Measurements from ENCODE around the gene FBXW4.
"Not testable (repeated sequence)": the region's sequence is repeated elsewhere in the genome, so short reads cannot be mapped to it uniquely, and the experiment has no call there.

FBXW4 gene

DNA sequence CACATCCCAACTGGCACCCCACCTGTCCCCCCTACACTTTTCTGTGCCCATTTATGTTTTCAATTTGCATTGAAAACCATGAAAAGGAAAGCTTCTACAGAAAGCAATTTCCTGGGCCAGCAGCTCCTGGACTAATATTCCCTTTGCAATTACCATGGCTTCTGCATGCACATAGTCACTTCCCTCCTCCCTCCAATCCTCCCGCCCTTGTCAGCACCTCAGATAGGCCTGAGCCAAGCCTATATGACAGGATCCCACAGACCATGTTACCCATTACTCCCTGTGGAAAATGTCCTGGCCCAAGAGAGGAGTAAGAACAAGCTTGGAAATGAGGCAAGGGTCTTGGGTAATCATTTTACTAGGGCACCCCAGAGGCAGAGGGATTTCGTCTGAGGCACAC, 38.1 kb downstream of the FBXW4 start:
- no peak for DNase-seq (ENCODE audit: low read depth in 3 of 3, low spot score in 1 of 3)

DNA sequence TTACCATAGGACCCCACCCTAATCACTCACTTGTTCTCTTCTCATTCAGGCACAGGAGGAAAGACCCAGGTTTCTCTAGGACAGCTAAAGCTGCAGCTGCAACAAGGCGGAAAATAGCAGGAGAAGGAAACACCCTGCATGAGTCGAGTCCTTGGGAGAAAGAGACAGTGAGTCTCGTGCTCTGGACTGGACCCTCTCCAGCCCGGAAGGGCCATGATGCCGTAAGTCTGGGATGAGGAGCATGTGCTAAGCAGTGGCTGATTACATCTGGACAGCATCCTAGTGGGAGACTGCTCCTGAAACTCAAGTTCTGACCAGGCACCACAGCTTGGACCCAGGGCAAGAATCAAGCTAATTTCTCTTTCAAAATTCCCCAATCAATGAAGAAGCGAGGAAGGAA, 39.4 kb downstream of the FBXW4 start:
- no peak for DNase-seq (ENCODE audit: low read depth in 3 of 3, low spot score in 1 of 3)

DNA sequence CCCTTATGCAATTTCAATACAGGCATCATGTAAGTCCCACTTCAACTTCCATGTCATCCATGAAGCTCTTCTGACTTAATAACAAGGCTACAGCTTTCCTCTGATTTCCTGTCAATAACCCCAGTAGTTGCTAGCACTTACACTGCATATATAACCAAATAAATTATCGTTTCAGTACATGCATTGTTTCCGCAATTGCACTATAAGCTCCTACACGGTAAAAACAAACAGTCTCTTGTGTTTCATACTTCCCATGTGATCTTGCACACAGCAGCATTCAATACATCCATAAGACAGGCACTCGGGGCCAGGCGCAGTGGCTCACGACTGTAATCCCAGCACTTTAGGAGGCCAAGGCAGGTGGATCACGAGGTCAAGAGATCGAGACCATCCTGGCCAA, 41.4 kb downstream of the FBXW4 start:
- DNase-seq (ENCODE audit: low read depth in 3 of 3, low spot score in 1 of 3), result no peak

DNA sequence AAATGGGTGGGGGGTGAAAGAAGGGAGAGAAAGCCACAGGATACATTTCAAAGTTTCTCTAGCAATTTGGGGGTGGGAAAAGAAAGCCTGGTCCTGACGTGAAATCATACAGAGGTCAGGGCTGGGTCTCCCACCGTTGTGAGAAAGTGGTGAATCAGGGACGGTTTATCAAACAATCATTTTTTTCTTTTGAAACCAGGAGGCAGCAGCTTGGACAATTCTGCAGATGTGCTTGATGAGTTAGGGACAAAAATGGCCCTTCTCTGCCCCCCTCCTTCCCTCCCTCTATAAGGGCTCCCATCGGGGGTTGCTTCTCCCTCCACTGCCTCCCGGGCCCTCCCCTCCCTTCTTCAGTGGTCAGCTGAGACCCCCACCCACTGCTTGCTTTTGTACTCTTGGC, 43.6 kb downstream of the FBXW4 start:
- no peak for DNase-seq (ENCODE audit: low read depth in 3 of 3, low spot score in 1 of 3)

DNA sequence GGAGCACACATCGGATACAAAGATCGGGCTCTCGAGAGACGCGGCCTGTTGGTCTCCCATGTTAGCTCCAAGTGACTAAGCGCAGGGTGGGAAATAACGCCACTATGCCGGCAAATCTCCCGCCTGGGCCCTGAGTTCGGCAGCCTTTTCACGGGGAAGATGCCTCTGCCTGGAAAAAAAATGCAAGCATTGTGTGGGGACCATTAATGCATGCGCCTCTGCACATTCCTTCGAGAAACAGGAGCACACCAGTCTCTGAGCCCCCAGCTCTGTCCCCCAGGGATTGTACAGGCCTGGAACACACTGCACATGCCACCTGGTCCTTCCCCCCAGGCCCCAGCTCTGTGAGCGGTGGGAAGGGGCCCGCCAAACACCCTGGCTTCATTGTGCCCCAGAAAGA, 44.1 kb downstream of the FBXW4 start:
- DNase-seq (ENCODE audit: low read depth in 3 of 3, low spot score in 1 of 3), result no peak

DNA sequence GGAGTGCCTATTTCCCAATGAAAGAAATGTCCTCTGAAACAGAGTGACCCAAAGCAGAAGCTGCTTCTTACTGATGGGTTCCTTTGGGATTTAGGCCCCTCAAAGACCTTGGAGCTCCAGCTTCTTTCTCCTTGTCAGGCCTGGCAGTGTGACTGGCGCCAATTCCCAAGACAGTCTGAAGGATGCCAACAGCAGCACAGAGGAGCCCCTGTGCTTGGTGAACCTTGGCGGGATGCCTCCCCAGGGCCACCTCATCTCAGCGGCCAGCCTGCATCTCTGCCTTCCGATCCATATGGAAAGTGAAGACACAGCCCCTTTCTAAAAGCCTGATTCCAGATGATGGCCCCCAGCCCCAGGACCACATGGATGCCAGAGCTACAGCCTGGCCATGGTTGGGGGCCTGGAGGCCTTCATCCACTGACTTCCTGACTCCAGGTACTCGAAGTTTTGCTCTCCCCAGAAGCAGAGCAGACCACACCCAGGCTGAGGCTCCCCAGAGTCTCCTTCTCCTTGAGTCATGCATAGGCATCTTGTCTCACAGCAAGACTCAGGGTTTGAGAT, 45.4 kb downstream of the FBXW4 start:
- no peak for DNase-seq (ENCODE audit: low read depth in 3 of 3, low spot score in 1 of 3)

DNA sequence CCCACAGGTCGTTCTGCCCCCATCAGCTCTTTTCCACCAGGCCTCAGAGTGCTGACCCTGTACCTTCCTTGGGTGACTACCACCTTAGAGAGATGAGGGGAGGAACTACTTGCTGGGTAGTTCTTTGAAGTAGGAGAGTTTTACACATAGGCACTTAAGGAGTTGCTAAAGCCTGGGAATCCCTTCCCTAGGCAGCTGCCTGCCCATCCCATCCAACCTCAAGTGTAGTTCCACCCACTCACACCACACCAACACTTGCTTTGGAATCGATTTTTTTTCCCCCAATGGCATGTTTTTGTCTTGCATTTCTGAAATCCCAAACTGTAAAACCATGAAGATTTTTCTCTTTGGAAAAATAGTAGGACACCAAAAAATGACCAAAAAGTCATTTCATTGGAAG, 47.7 kb downstream of the FBXW4 start:
- DNase-seq (ENCODE audit: low read depth in 3 of 3, low spot score in 1 of 3), result no peak

DNA sequence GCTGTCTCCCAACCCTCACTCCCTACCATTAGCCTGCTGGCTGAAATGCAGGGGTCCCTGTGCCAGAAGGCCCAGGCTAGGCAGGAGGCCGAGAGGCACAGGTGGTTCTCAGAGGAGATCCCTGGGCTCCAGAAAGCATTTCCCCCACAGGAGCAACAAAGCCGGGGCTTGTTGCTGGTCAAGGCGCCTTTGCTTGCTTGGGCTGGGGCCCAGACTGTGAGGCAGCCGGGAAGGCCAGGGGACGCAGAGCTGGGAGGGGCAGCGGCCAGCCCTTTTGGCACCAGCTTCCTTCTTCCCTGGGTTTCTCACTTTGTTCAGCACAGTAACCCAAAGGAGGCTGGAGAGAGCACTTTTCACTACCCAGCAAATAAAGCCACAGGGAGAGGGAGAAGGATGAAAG, 48.6 kb downstream of the FBXW4 start:
- no peak for DNase-seq (ENCODE audit: low read depth in 3 of 3, low spot score in 1 of 3)

DNA sequence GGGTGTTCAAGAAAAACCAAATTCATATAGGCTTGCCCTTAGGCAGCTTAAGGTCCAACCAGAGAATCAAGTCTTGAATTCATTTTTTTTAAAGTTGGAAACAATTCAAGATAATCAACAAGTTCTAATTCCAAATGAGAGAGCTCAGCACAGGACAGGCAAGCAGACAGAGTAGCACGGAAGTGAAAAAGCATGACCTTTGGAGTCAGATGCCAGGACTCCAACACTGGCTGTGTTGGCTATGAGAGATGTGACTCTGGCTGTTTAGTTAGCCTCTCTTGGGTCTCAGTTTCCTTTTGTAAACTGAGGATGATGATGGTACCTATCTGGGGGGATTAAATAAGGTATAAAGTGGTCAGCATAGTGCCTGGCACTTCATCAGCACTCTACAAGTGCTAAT, 49.3 kb downstream of the FBXW4 start:
- no peak for DNase-seq (ENCODE audit: low read depth in 3 of 3, low spot score in 1 of 3)

DNA sequence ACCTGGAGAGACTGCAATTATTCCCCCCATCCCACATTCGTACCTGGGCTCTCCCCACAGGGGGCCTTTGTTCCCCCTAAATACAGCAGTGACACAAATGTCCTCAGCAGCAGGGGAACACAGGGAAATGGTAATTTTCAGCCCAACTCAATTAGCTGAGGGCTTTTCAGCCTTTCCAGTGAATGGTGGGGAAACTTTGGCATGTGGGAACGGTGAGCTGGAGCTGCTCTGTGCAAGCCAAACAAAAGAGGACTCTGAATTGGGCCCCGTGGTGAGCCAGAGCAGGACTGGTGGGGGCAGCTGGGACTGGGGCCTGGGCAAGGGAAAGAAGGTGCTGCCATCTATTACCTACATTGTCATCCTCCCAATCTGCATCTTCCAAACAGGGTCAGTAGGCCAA, 51.0 kb downstream of the FBXW4 start:
- DNase-seq (ENCODE audit: low read depth in 3 of 3, low spot score in 1 of 3), result no peak

DNA sequence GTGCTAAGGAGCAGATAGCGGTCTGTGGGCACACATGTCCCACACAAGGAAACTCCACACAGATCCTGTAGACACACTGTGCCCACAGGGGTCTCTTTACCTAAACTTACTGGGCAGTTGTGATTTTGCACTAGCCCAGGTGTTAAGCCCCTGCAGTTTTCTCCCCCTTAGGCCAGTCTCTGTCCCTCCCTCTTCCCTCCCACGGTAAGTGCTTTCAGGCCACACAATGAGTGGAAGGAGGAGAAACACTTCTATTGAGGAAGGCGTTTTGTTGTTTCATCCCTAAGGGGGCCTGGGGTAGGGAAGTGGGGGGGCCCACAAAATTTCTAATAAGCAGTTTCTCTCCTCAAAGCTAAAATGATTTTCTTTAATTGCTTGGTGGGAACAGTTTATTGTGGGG, 51.4 kb downstream of the FBXW4 start:
- no peak for DNase-seq (ENCODE audit: low read depth in 3 of 3, low spot score in 1 of 3)

DNA sequence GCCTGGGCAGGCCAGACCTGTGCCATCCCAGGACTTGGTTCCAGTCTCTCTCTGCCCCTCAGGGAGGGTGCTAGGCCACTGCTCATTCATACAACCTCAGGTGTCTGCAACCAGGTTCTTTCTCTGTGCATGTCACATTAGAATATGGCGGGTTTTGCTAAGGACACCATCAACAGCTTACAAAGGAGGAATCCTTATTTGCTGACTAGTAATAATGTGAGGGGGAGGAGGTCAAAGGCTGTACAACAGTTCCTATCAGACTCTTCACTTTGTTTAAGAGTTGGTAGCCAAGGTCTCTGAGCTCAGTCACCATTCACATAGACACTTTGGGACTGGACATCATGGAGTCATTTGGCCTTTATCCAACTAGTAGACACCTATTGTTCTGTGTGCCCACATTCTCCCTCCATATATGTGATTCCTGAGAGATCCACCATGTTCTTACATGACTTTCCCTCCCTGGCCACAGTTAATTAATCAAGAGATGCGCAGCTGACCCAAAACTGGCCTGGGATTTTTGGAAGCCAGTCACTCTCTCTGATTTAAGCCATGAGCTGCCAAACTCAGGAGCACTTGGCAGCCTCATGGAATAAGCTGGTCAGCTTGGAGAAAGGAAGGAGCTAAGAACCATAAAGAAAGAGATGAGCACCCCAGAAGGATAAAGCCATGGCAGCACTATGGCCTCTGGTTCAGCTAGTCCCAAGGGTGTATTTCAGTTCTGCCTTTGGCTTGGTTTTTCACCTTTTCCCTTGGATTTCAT, 55.6 kb downstream of the FBXW4 start:
- no peak for DNase-seq (ENCODE audit: low read depth in 3 of 3, low spot score in 1 of 3)

DNA sequence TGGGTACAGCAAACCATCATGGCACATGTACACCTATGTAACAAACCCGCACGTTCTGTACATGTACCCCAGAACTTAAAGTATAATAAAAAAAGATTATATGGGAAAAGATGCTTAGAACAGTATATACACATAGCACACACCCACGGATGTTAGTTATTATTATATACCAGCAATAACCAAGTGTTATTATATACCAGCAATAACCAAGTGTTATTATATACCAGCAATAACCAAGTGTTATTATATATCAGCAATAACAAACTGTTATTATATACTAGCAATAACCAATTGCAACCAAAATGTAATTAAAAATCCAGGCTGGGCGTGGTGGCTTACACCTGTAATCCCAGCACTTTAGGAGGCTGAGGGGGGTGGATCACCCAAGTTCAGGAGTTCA, 61.5 kb downstream of the FBXW4 start:
- not testable (repeated sequence) for DNase-seq (ENCODE audit: low read depth in 3 of 3, low spot score in 1 of 3)

DNA sequence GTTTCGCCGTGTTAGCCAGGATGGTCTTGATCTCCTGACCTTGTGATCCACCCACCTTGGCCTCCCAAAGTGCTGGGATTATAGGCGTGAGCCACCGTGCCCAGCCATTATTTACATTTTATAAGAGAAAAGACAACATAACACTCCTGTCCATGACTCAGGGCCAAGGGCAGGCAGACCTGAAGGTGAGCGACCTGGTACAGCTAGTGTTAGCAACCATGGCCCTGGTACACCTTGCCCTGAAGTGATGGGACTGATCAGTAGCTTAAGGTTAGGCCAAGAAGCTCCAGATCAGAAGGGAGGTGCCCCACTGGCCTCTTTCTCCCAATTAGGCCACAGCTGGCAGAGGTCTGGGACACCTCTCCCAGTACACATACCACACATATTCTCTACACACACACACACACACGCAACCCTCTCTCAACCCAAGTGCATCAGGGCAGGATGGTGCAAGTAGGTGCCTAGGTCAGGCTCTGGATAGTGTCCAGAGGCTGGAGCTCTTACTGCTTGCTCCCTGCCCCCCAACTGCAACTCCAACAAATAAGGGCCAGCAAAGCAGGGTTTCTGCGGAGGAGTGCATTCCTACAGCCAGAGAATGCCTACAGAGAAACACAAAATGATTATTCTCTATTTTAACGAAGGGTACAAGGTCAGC, 63.0 kb downstream of the FBXW4 start:
- DNase-seq (ENCODE audit: low read depth in 3 of 3, low spot score in 1 of 3), result no peak

DNA sequence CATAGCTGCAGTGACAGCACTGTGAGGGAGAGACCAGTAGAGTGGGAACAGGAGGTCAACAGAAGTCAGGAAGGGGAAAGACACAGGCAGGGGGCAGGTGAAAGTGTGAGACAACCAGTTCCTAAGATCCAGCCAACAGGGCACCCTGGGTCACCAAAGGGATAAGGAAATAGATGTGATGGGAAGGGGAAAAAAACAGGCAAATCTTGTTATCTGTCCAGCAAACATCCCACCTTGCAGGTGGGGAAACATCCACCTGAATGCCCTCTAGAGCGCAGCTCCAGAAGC, 64.4 kb downstream of the FBXW4 start:
- no peak for DNase-seq (ENCODE audit: low read depth in 3 of 3, low spot score in 1 of 3)

DNA sequence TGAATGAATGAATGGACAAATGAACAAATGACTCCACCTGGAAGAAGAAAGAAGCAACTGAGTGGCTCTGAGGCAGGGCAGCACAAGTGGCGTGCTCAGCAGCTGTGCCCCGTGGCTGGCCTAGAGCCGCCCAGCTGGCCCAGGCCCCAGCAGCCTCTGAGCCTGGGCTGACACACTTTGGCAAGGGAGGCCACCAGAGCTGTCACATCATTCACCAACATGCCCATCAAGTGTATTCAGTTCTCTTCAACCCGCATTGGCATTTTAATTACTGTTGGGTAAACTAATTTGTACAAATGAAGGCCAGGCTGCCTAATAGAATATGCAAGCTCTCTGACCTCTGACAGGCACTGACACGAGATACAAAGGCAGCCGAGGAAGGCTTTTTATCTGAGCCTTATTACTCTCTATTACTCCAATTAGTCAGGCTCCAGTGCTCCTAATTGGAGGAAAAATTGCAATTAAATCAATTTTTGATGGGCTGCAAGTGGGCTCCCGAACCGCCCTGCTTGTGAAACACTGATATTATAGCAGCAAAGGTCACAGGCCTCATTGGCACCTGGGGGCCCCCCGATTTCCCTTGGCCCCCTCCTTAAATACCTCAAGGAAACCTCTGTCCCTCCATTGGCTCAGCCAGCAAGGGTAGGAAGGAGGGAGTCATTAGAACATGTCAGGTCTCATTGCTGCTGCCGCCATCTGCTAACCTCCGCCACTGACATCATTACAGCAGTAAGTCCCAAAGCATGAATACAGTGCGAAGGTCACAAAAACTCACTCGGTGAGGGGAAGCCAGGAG, 64.9 kb downstream of the FBXW4 start:
- no peak for DNase-seq (ENCODE audit: low read depth in 3 of 3, low spot score in 1 of 3)

DNA sequence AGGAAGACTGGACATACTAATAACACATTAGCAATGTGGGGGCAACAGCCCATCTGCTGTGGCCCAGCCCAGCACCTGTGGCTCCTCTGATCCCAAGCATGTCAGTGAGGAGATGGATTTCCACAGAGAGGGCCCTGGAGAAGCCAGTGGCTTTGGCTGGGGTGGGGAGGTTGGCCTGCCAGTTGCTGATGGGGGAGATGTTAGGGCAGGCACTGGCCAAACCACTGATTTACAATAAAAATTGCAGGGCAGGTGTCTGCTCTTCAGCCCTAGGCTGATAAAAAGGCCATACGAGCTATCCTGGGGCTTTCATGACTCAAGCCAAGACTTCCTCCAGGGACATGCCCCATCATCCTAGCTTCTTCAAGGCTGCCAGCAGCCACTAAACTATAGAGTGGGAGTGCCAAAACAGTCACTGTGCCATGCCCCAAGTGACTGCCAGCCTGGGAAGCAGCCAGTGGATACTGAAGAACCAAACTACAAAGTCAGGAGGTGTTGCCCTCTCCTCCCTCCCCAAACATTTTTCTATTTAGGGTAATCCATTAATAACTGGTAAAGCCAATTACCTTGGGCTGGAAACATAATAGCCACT, 69.1 kb downstream of the FBXW4 start:
- no peak for DNase-seq (ENCODE audit: low read depth in 3 of 3, low spot score in 1 of 3)

DNA sequence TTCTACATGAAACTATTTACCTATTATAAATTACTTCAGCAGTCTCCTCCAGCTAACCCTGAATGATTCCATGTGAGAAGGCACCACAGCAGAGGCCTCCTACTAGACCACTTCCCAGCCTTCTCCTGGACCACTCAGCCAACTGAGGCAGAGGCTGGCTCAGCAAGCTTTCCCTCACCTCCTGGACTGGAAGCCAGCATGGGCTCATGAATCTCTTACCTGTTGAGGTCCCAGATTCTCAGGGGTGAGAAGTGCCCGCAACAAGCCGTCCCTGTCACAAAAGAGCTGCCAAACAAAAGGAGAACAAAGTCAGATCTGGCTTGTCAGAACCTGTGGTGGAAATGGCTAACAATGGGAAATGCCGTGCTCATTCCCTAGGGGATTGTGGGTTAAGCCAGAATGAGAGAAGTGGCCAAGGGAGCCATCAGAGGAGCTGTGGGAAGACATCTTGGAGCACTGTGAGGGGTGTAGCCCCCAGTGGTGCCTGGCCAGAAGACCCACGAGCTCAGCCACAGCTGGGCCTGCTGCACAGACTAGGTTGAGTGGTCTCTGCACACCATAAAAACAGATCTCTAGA, 70.4 kb downstream of the FBXW4 start:
- DNase-seq (ENCODE audit: low read depth in 3 of 3, low spot score in 1 of 3), result no peak

DNA sequence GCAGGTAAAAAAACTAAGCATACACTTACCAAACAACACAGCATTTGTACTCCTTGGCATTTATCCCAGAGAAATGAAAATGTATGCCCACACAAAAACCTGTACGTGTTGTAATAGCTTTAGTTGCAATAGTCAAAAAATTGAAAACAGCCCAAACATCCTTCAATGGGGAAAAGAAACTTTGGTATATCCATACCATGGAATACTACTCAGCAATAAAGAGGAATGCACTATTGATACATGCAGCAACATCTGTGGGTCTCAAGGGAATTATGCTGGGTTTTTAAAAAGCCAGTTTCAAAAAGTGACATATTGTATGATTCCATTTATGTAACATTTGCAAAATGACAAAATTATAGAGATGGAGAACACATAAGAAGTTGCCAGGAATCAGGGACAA, 71.4 kb downstream of the FBXW4 start:
- DNase-seq (ENCODE audit: low read depth in 3 of 3, low spot score in 1 of 3), result no peak

DNA sequence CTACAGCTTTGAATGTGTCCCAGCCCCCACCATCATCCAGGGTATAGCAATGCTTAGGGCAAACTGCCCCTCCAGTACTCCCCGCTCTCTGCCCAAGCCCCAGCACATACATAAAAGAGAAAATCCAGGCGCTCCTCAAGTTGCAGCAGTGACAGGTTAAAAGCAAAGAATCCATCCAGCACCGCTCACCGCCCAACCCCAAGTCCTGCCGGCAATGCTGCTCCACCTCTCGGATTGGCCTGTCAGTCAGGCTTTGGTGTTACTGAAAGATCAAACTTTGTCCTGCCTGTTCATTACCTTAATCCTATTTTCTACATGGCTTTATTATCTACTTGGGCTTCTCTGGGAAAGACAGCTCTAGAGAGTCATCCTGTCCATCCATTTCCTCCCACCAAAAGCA, 75.0 kb downstream of the FBXW4 start:
- DNase-seq (ENCODE audit: low read depth in 3 of 3, low spot score in 1 of 3), result no peak

DNA sequence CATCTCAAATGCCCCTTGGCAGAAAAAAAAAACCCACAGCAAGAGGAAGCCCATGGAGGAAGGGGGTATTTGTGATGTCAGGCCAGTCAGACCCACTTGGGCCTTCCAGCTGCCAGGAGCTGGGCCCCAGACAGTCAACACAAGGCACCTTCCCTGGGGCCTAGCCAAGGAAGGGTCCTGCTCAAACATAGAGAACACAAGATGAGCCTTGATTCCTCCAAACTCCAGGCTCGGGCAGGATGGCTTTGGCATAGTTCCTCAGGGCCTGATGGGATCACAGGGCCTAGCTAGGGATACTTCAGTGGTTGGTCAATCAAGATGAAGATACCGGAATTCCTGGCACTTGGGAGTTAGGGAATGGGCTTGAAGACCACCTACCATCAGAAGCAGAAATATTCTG, 76.1 kb downstream of the FBXW4 start:
- no peak for DNase-seq (ENCODE audit: low read depth in 3 of 3, low spot score in 1 of 3)

Measured in stimulated activated CD4-positive, alpha-beta T cell treated with anti-CD3 and anti-CD28 coated beads, TNF-alpha, amount 100 ng/mL, for 1 hour (primary cell).